ENCODE results near the gene NTRK1. TPM values are rescaled to one million over a fixed set of nuclear protein-coding genes. Genes with fewer than 3 reads are reported as not detected.
A peak's percentile ranks its signal among the peaks of the same experiment; 100 is the strongest.

Gene NTRK1
- total and polyA plus RNA-seq, 2 of the 4 experiments (the other 2 are of a cell fraction), result not detected

DNA sequence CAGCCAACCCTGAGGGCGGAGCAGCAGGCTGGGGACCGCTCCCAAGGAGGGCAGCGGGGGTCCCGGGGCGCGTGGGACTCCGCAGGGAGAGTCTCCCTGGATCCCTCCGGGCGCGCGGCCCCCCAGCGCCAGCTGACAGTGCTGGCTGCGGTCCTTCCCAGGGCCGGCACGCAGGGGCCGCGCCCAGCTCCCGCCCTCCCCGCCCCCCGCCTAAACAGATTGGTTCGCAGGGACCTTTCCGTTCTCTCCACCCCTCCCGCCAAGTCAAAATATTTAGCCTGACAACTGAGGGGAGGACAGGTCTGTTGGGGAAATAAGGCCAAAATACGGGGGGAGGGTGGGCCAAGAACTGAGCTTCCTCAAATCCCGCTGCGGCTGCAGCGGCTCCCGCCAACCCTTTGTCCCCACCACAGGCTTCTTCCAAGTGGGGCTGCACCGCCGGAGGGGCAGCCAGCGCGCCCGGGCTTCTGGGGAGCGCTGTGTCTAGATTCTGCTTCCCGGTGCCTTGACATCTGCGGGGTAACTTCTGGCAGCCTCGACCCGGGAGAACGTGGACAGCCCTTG lies 1.6 kb upstream of the NTRK1 start, which contains the start of gene INSRR:
TSS of gene INSRR (minus strand) at position 159 of the 564 bp plus-strand sequence. CDS start 496 bp downstream, outside the sequence.
- H3K4ac ChIP-seq (ENCODE audit: low read depth, low read length), result no peak within 1 kb of the TSS
- H2AFZ ChIP-seq (replicated peaks; ENCODE audit: low read length, poor library complexity), result peak within 1 kb of the TSS; percentile 73
- H3K4me1 ChIP-seq (ENCODE audit: control insufficient read depth, insufficient read depth, low read length), result peaks cover 4% of the 10 kb centered on the region; the same call in 1 of the 2 replicates
- intact Hi-C loops (cut with micrococcal nuclease) (no loop called here), dilution Hi-C loops (cut with HindIII; ENCODE audit: low sequenced_read_pairs, unreplicated experiment) (no loop called here), in situ Hi-C loops (cut with MboI; ENCODE audit: low sequenced_read_pairs) (no loop called here)
- H2AK5ac ChIP-seq (ENCODE audit: low read depth, low read length), result no peak within 1 kb of the TSS
- H3K56ac ChIP-seq (ENCODE audit: extremely low read depth, insufficient read depth, low read length), result no peak within 1 kb of the TSS
- no peaks in the 10 kb centered on the region for H3K9me1 ChIP-seq (ENCODE audit: insufficient read depth, low read length)
- ATAC-seq (ENCODE audit: low read depth) (no peak), DNase-seq (no peak)
- POLR2A ChIA-PET (ENCODE audit: unreplicated experiment), result no interaction called here
- no peak within 1 kb of the TSS for H4K91ac ChIP-seq (ENCODE audit: insufficient read depth, low read depth, low read length)
- H3K27ac ChIP-seq (ENCODE audit: insufficient read depth, low read length), result no peak within 1 kb of the TSS
- TF ChIP-seq MXI1 (IDR thresholded peaks at IDR 0.05; ENCODE audit: borderline replicate concordance, low read depth, low read length), result no peak
- no peak for TF ChIP-seq RCOR1 (IDR thresholded peaks at IDR 0.05; ENCODE audit: insufficient replicate concordance, low read length)
- no peak for TF ChIP-seq BHLHE40 (IDR thresholded peaks at IDR 0.05; ENCODE audit: low read depth, low read length)
- no peak for TF ChIP-seq SMC3 (IDR thresholded peaks at IDR 0.05; ENCODE audit: low read depth, low read length)
- no peak for TF ChIP-seq RAD21 (IDR thresholded peaks at IDR 0.05; ENCODE audit: low read length)
- TF ChIP-seq, protein P1, sequence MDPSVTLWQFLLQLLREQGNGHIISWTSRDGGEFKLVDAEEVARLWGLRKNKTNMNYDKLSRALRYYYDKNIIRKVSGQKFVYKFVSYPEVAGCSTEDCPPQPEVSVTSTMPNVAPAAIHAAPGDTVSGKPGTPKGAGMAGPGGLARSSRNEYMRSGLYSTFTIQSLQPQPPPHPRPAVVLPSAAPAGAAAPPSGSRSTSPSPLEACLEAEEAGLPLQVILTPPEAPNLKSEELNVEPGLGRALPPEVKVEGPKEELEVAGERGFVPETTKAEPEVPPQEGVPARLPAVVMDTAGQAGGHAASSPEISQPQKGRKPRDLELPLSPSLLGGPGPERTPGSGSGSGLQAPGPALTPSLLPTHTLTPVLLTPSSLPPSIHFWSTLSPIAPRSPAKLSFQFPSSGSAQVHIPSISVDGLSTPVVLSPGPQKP (IDR thresholded peaks at IDR 0.05; ENCODE audit: borderline replicate concordance, low read depth, low read length), result no peak
- TF ChIP-seq RFX5 (IDR thresholded peaks at IDR 0.05; ENCODE audit: low read depth, low read length), result no peak
- no peak for TF ChIP-seq CEBPB (IDR thresholded peaks at IDR 0.05; ENCODE audit: low read depth, low read length)
- TF ChIP-seq POLR2A (IDR thresholded peaks at IDR 0.05; ENCODE audit: low read depth, low read length), result no peak
- TF ChIP-seq MAFK (IDR thresholded peaks at IDR 0.05; ENCODE audit: low read depth, low read length), result no peak
- TF ChIP-seq NFE2L2 (IDR thresholded peaks at IDR 0.05; ENCODE audit: low read depth, low read length), result no peak
- no peak for TF ChIP-seq CHD1 (IDR thresholded peaks at IDR 0.05; ENCODE audit: low read depth, low read length)
- H2BK120ac ChIP-seq (ENCODE audit: low read depth, low read length), result no peak within 1 kb of the TSS
- H3K18ac ChIP-seq (ENCODE audit: low read depth, low read length), result no peak within 1 kb of the TSS
- no peaks in the 10 kb centered on the region for H3K36me3 ChIP-seq (ENCODE audit: control insufficient read depth, insufficient read depth, low read length)
- no peak within 1 kb of the TSS for H2BK5ac ChIP-seq (ENCODE audit: low read depth, low read length, poor library complexity, severe bottlenecking)
- H3K9ac ChIP-seq (ENCODE audit: low read depth, low read length), result no peak within 1 kb of the TSS
- no TSS peak for BruUV-seq (replicated peaks)
- H3K27me3 ChIP-seq (ENCODE audit: control insufficient read depth, insufficient read depth, low read length), result peaks cover 85% of the 10 kb centered on the region
- H4K5ac ChIP-seq (ENCODE audit: low read depth, low read length), result no peak within 1 kb of the TSS
- CTCF ChIA-PET, result interaction anchor here (0.7 to 3.6 kb wide), 16 partner anchors 11 to 213 kb away, joined by 3 to 28 read pairs (median 4); partner anchors contain the start of genes ISG20L2 and METTL25B
- H4K8ac ChIP-seq (ENCODE audit: low read depth in 2 of 2, low read length in 2 of 2), result no peak within 1 kb of the TSS
- peak within 1 kb of the TSS; percentile 16; the same call in 1 of the 2 replicates for H3K23ac ChIP-seq (ENCODE audit: low read depth, low read length)
- H3K79me1 ChIP-seq (ENCODE audit: low read depth in 1 of 2, low read length in 2 of 2), result no peaks in the 10 kb centered on the region
- H4K20me1 ChIP-seq (ENCODE audit: insufficient read depth, low read length), result 0 out of 2 replicates have a peak, but pooled peaks cover 6% of the 10 kb centered on the region
- H3K9me3 ChIP-seq (ENCODE audit: control insufficient read depth, insufficient read depth, low read length), result no peaks in the 10 kb centered on the region
- peak within 1 kb of the TSS; percentile 13; the same call in 1 of the 2 replicates for H3K4me3 ChIP-seq (ENCODE audit: insufficient read depth, low read depth, low read length)
- H2BK15ac ChIP-seq (ENCODE audit: low read depth, low read length), result no peak within 1 kb of the TSS
- peak within 1 kb of the TSS; percentile 16 for H2AK9ac ChIP-seq (replicated peaks; ENCODE audit: low read depth, low read length, poor library complexity)
- H2BK20ac ChIP-seq (ENCODE audit: low read depth, low read length), result no peak within 1 kb of the TSS
- H3K14ac ChIP-seq (replicated peaks; ENCODE audit: low read depth, low read length), result no peak within 1 kb of the TSS
- H3K4me2 ChIP-seq (ENCODE audit: low read depth, low read length), result peak within 1 kb of the TSS; percentile 72
- WGBS, 2 experiments (ENCODE audit: extremely low coverage in 2 of 2, insufficient read length in 1 of 2), result 13% methylated on average over 7 of the region's 39 CpGs; no CpG with 5 or more reads in 1 of the 2 experiments
